HG03159 (cell line): ENCODE measurements around the gene TNP1.

Experiments
- ATAC-seq: cut with Tn5 transposase; IDR thresholded peaks from one replicate; pipeline ENCODE4 v1.9.1; 2021; ENCODE audit warnings: mild to moderate bottlenecking, moderate library complexity; ENCODE audit not compliant: unreplicated experiment

TNP1 gene

GRCh38 chr2:216845426-216845825 is 14.4 kb downstream of the TNP1 start:
- no peak for ATAC-seq

DNA sequence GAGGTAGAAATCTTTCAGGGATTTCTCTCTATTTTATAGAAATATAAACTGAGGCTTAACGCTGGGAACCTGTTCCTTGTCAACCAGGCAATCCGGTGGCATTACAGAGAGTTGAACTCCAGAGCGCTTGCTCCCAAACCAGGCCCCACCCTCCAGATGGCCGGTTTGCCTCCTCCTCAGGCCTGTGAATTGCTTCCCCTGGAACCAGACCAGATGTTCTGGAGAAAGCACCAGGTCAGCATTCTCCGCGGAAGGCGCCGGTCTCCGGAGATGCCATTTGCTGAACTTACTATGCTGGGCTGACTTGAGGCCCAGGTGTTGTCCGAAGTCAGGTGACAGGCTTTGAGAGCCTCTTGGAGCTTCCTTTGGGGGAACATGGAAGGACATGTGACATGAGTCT is 17.2 kb downstream of the TNP1 start:
- ATAC-seq: no peak

GRCh38 chr2:216839688-216840087 is 20.2 kb downstream of the TNP1 start:
- no peak for ATAC-seq

- no peak for ATAC-seq
Observed at GRCh38 chr2:216838151-216838550, 21.7 kb downstream of the TNP1 start.

- ATAC-seq: no peak
Observed at GRCh38 chr2:216837740-216838139, 22.1 kb downstream of the TNP1 start.

- ATAC-seq: no peak
Observed at GRCh38 chr2:216833061-216833460, 26.8 kb downstream of the TNP1 start.

- ATAC-seq: no peak
Observed at GRCh38 chr2:216830346-216830745, 29.5 kb downstream of the TNP1 start.

DNA sequence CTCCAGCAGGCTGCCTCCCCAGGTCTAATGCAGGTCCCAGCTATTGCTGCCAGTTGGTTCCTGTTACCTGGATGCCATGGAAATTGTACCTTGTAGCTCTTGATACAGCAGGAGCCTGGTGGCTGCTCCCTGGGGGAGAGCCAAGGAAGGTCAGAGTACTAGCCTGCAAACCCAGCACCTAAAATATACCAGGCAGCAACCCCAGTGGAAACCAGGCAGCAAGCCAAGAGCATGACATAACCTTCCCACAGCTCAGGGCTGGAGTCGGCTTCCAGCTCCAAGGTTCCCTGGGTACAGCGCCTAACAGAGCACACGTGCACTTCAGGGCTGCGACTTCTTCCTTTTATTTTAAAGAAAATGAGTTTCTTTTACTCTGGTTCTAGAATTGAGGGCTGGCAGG is 30.3 kb downstream of the TNP1 start:
- ATAC-seq: no peak

DNA sequence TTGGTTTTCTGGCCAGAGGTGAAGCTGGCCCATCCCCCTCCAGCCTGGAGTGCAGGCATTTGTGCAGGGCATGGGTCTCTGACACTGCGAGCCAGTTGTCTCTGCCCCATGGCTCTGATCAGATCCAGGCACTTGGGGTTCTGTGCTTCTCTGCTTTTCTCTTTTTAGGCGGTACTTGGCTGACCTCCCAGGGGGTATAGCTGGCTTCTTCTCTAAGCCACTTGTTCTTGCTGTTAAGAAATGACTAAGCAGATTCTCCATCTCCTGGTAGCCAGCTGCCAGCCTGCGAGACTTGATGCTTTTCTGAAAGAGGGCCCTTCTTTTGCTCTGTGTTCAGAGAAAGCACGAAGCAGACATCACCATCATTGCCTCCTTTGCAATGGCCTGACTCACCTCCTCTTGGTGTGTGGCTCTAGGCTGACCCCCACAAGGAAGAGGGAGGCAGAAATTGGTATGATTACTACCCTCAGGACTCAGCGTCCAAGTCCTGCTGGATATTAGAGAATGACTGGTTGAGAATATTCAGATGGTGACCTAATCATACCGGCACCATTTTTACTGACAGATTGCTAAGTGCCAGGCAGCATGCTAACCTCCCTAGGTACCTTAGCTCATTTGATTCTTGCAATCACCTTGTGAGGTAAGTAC is 32.7 kb downstream of the TNP1 start:
- no peak for ATAC-seq

DNA sequence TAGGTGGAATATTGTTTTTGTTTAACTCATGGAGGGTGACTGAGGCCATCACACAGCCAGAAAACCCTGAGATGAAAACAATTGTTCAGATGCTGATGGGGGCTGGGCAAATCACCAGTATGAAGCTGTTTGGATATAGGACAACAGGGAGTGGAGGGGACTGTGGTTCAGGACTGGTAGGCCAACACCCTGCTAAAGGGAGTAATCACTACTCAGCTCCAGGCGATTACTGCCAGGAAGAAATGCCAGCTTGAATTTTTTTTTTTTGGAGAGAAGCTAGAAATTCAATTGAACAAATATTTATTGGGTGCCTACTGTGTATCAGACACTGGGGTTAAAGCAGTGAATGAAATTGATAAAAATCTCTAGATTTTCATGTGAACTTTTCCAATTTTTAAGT is 37.4 kb downstream of the TNP1 start:
- ATAC-seq: no peak

DNA sequence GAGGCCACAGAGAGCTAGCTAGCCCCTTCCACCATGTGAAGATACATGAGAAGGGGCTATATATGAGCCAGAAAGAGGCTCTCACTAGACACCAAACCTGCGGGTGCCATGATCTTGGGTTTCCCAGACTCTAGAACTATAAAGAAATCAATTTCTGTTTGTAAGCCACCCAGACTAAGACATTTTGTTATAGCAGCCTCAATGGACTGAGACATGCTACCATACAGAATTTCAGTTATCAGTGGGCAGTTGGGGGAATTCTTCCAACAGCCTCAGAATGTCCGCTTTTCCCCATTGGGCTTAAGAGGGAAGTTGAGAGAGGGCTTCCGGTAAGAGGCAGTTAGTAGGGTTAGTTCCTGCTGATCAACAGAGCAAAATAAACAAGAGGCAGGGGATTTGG is 39.2 kb downstream of the TNP1 start:
- ATAC-seq: no peak

GRCh38 chr2:216819766-216820165 is 40.1 kb downstream of the TNP1 start:
- no peak for ATAC-seq

- no peak for ATAC-seq
Observed at GRCh38 chr2:216819055-216819454, 40.8 kb downstream of the TNP1 start.

- ATAC-seq: no peak
Observed at GRCh38 chr2:216810399-216811160, 49.3 kb downstream of the TNP1 start.
